PC-9 (cell line): ENCODE data around the gene PTCD2. TPM values are rescaled to one million over a fixed set of nuclear protein-coding genes. Genes with fewer than 3 reads are reported as not detected.

ENCODE experiments used
- BruUV-seq: library from RNA; stranded (reverse); fragments of 400-500 nt; replicated peaks from 2 replicates; lab custom pipeline; 2021; lab: Mats Ljungman, UMichigan
- CTCF ChIA-PET: fragments of 300-600 bp; sonication (Branson Sonifier 250); formaldehyde crosslinking; loops from one replicate; lab custom pipeline; 2022; ENCODE audit warnings: antibody characterized with exemption; lab: Charles Lee
- POLR2A ChIA-PET: fragments of 300-600 bp; sonication (Branson Sonifier 250); formaldehyde crosslinking; loops from one replicate; lab custom pipeline; 2022; ENCODE audit warnings: antibody characterized with exemption; ENCODE audit not compliant: unreplicated experiment; lab: Charles Lee
- DNase-seq, 2 experiments: peaks; one replicate each; pipeline versions ENCODE4 v3.0.0 to v3.0.0-alpha.2; 2015 to 2022; ENCODE audit warnings: mixed read lengths in 1 of 2
- H2AFZ ChIP-seq: fragments of 200-600 bp; sonication (generic); 2 replicates; pipeline ENCODE4 v1.8.1; 2017; ENCODE audit warnings: antibody characterized with exemption
- H3F3A ChIP-seq: fragments of 200-600 bp; sonication (generic); 2 replicates; pipeline ENCODE4 v1.8.1; 2017; ENCODE audit warnings: antibody characterized with exemption, mild to moderate bottlenecking, low read depth; ENCODE audit not compliant: insufficient read depth
- H3K27ac ChIP-seq: fragments of 200-600 bp; sonication (generic); 2 replicates; pipeline ENCODE4 v1.6.1; 2016; ENCODE audit warnings: mixed run types
- H3K27me3 ChIP-seq: fragments of 200-600 bp; sonication (generic); 2 replicates; pipeline ENCODE4 v1.6.1; 2016; ENCODE audit warnings: low read depth, mixed run types; ENCODE audit not compliant: insufficient read depth
- H3K36me3 ChIP-seq: fragments of 200-600 bp; sonication (generic); 2 replicates; pipeline ENCODE4 v1.6.1; 2016; ENCODE audit warnings: low read depth, mixed run types
- H3K4me1 ChIP-seq: fragments of 200-600 bp; sonication (generic); replicated peaks from 2 replicates; pipeline ENCODE4 v1.6.1; 2016; ENCODE audit warnings: mixed run types; ENCODE audit not compliant: insufficient read depth
- H3K4me2 ChIP-seq: fragments of 200-600 bp; sonication (generic); 2 replicates; pipeline ENCODE4 v1.6.1; 2017; ENCODE audit warnings: mixed run types
- H3K4me3 ChIP-seq: fragments of 200-600 bp; sonication (generic); 2 replicates; pipeline ENCODE4 v1.6.1; 2016; ENCODE audit warnings: mixed run types
- H3K79me2 ChIP-seq: fragments of 200-600 bp; sonication (generic); 2 replicates; pipeline ENCODE4 v1.6.1; 2017; ENCODE audit warnings: low read depth, mixed run types
- H3K9me2 ChIP-seq: fragments of 200-600 bp; sonication (generic); 2 replicates; pipeline ENCODE4 v1.8.1; 2017; ENCODE audit warnings: mild to moderate bottlenecking; ENCODE audit not compliant: insufficient read depth
- H3K9me3 ChIP-seq: fragments of 200-600 bp; sonication (generic); 2 replicates; pipeline ENCODE4 v1.8.1; 2016; ENCODE audit warnings: low read depth; ENCODE audit not compliant: insufficient read depth
- H4K20me1 ChIP-seq: fragments of 200-600 bp; sonication (generic); 2 replicates; pipeline ENCODE4 v1.8.1; 2017; ENCODE audit not compliant: insufficient read depth
- EZH2 ChIP-seq: fragments of 200-600 bp; sonication (generic); IDR thresholded peaks from 2 replicates; pipeline ENCODE4 v1.8.0; 2017; ENCODE audit warnings: antibody characterized with exemption, low read depth
- intact Hi-C: fragments of 100-400 bp; cut with micrococcal nuclease; formaldehyde crosslinking; loops from one replicate; pipeline ENCODE4 v1.10.0; 2022; ENCODE audit not compliant: unreplicated experiment
- total RNA-seq: library from RNA; stranded (reverse); gene quantifications from 2 replicates; pipeline ENCODE4 v1.2.3, GENCODE V29; 2021
- TF ChIP-seq, protein P1 (sequence below): fragments of 200-600 bp; sonication (generic); conservative IDR thresholded peaks from 2 replicates; pipeline ENCODE4 v1.6.1; 2017; ENCODE audit warnings: mixed run types, antibody characterized with exemption, mild to moderate bottlenecking, moderate library complexity

PTCD2 gene
- total RNA-seq, 1 experiment from 2014 or later, result 15.5 TPM

DNA sequence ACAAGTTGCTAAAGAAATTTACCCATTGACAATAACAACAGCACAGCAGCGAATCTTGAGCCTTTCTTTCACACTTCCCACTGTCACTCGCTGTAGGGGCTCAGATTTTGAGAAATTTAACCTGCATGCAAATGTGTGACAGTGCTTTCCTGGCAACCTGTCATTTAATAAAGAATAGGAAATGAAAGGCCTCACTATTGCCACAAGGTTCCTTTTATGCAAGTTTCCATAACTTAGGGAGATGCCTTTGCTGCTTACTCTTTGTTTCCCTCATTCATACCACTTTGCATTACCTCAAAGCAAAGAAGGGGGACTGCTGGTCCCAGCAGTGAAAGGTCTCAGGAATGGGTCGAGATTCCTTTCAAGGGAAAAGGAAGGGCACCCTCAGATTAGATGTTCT lies 49.5 kb downstream of the PTCD2 start:
- Histone ChIP-seq H2AFZ (no peak overlapping the region), H3K9me2 (no peaks in the 10 kb centered on the region), H3K27me3 (no peaks in the 10 kb centered on the region), H3K4me1 (peaks cover 10% of the 10 kb centered on the region), H3K9me3 (0 out of 2 replicates have a peak, but pooled peaks cover 5% of the 10 kb centered on the region), H3K36me3 (no peaks in the 10 kb centered on the region), H4K20me1 (no peaks in the 10 kb centered on the region), H3K4me2 (no peak overlapping the region), H3K4me3 (no peak overlapping the region), H3K27ac (no peak overlapping the region), H3F3A (0 out of 2 replicates have a peak, but pooled peaks cover 4% of the 10 kb centered on the region), H3K79me2 (no peaks in the 10 kb centered on the region)
- intact Hi-C loops, result loop anchor here (10.0 kb wide), 1 partner anchor 475 kb away; no protein-coding TSS in a partner anchor
- POLR2A ChIA-PET, result interaction anchor here (0.7 kb wide), 1 partner anchor 155 kb away, joined by 3 read pairs; no protein-coding TSS in a partner anchor
- no TSS peak for BruUV-seq
- no peak for DNase-seq
- CTCF ChIA-PET, result no interaction called here
- TF ChIP-seq EZH2, result no peak
- TF ChIP-seq, protein P1, sequence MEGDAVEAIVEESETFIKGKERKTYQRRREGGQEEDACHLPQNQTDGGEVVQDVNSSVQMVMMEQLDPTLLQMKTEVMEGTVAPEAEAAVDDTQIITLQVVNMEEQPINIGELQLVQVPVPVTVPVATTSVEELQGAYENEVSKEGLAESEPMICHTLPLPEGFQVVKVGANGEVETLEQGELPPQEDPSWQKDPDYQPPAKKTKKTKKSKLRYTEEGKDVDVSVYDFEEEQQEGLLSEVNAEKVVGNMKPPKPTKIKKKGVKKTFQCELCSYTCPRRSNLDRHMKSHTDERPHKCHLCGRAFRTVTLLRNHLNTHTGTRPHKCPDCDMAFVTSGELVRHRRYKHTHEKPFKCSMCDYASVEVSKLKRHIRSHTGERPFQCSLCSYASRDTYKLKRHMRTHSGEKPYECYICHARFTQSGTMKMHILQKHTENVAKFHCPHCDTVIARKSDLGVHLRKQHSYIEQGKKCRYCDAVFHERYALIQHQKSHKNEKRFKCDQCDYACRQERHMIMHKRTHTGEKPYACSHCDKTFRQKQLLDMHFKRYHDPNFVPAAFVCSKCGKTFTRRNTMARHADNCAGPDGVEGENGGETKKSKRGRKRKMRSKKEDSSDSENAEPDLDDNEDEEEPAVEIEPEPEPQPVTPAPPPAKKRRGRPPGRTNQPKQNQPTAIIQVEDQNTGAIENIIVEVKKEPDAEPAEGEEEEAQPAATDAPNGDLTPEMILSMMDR, result no peak

DNA sequence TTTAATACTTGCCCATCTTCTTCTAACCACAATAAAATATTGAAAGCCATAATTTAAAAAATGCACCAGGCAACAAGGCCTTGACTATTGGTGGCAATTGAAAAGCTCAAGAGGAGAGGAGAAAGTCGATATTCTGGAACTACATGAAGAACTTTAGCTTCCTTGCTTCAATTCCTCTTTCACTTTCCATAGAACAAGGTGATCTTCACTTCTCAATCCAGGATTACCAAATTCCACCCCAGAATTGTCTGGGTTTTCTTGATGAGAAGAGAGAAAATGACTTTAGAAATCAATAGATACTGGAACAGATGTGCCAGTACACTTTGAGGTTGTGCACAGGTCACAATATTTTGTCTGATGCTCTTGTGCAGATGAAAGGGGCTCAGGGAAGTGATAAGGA lies 52.2 kb downstream of the PTCD2 start:
- POLR2A ChIA-PET, result no interaction called here
- no peak for TF ChIP-seq EZH2
- TF ChIP-seq, protein P1, result no peak
- CTCF ChIA-PET, result interaction anchor here (0.6 kb wide), 1 partner anchor 18 kb away, joined by 5 read pairs; no protein-coding TSS in a partner anchor
- H3K9me2 ChIP-seq, result no peaks in the 10 kb centered on the region
- no peak overlapping the region for H3K27ac ChIP-seq
- H2AFZ ChIP-seq, result no peak overlapping the region
- H3K4me3 ChIP-seq, result no peak overlapping the region
- no peaks in the 10 kb centered on the region for H3K79me2 ChIP-seq
- no peaks in the 10 kb centered on the region for H3K36me3 ChIP-seq
- no TSS peak for BruUV-seq
- no peaks in the 10 kb centered on the region for H3F3A ChIP-seq
- no peaks in the 10 kb centered on the region for H3K27me3 ChIP-seq
- DNase-seq, result no peak
- intact Hi-C loops, result no loop called here
- 0 out of 2 replicates have a peak, but pooled peaks cover 7% of the 10 kb centered on the region for H3K9me3 ChIP-seq
- no peaks in the 10 kb centered on the region for H3K4me1 ChIP-seq
- no peak overlapping the region for H3K4me2 ChIP-seq
- H4K20me1 ChIP-seq, result no peaks in the 10 kb centered on the region

DNA sequence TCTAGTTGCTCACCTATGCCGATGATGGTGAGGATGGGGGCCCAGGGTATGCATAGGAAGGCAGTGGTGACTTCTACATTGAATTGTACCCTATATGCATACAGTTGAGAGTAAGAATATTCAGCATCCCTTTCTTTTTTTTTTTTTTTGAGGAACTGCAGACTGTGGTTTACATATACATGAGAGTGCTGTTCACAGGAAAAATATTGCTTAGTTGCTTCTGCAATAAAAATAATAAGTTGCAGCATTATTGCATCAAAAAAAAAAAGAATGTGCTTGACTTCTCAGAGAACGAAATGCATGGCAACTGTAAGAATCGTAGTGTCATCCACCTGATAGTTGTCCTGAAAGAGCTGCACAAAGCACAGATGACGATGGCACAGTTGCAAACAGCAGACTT lies 52.8 kb downstream of the PTCD2 start:
- H3K36me3 ChIP-seq, result no peaks in the 10 kb centered on the region
- TF ChIP-seq, protein P1, result no peak
- DNase-seq, result no peak
- H3K4me2 ChIP-seq, result no peak overlapping the region
- no peak overlapping the region for H3K4me3 ChIP-seq
- no TSS peak for BruUV-seq
- H3K4me1 ChIP-seq, result peaks cover 3% of the 10 kb centered on the region
- H4K20me1 ChIP-seq, result no peaks in the 10 kb centered on the region
- H3K79me2 ChIP-seq, result no peaks in the 10 kb centered on the region
- no peak overlapping the region for H3K27ac ChIP-seq
- H3F3A ChIP-seq, result peaks cover 1% of the 10 kb centered on the region; the same call in 1 of the 2 replicates
- no peak overlapping the region for H2AFZ ChIP-seq
- intact Hi-C loops, result no loop called here
- POLR2A ChIA-PET, result interaction anchor here (0.7 kb wide), 1 partner anchor 187 kb away, joined by 8 read pairs; no protein-coding TSS in a partner anchor
- H3K9me2 ChIP-seq, result no peaks in the 10 kb centered on the region
- CTCF ChIA-PET, result interaction anchor here (0.7 kb wide), 1 partner anchor 250 kb away, joined by 3 read pairs; no protein-coding TSS in a partner anchor
- H3K9me3 ChIP-seq, result 0 out of 2 replicates have a peak, but pooled peaks cover 7% of the 10 kb centered on the region
- H3K27me3 ChIP-seq, result no peaks in the 10 kb centered on the region
